H1 (cell line): ENCODE results near the gene RAPGEF5. TPM values are rescaled to one million over a fixed set of nuclear protein-coding genes. Genes with fewer than 3 reads are reported as not detected.

ENCODE experiments used
- CTCF ChIA-PET: fragments of 300-600 bp; sonication (Branson Sonifier 250); formaldehyde crosslinking; loops from one replicate; lab custom pipeline; 2021; ENCODE audit not compliant: partially characterized antibody; lab: Charles Lee
- POLR2A ChIA-PET: fragments of 300-600 bp; sonication (Branson Sonifier 250); formaldehyde crosslinking; loops from one replicate; lab custom pipeline; 2021; ENCODE audit warnings: inconsistent platforms; ENCODE audit not compliant: partially characterized antibody; lab: Charles Lee
- DNase-seq, 2 experiments: peaks; one replicate each; pipeline versions ENCODE4 v3.0.0 to v3.0.0-alpha.2; 2010 to 2022; ENCODE audit warnings: low spot score in 2 of 2, low read depth in 1 of 2, mixed read lengths in 1 of 2
- FAIRE-seq: peaks from 2 replicates; lab custom pipeline; 2011; peaks lifted over from hg19 to GRCh38; lab: Jason Lieb, UNC
- H2AFZ ChIP-seq: 2 replicates; pipeline ENCODE4 v1.8.1; 2012; ENCODE audit warnings: low read length, inconsistent platforms
- H2AK5ac ChIP-seq: 2 replicates; pipeline ENCODE4 v1.6.1; 2013; ENCODE audit warnings: low read depth, low read length
- H2BK120ac ChIP-seq: replicated peaks from 2 replicates; pipeline ENCODE3; 2013; ENCODE audit warnings: low read depth, low read length, inconsistent platforms
- H2BK12ac ChIP-seq: 2 replicates; pipeline ENCODE4 v1.6.1; 2013; ENCODE audit warnings: low read depth, low read length
- H2BK15ac ChIP-seq: 2 replicates; pipeline ENCODE4 v1.6.1; 2013; ENCODE audit warnings: low read length
- H2BK20ac ChIP-seq: 2 replicates; pipeline ENCODE4 v1.6.1; 2013; ENCODE audit warnings: low read length
- H2BK5ac ChIP-seq: 2 replicates; pipeline ENCODE4 v1.6.1; 2013; ENCODE audit warnings: low read depth, low read length
- H3K14ac ChIP-seq: 2 replicates; pipeline ENCODE4 v1.6.1; 2013; ENCODE audit warnings: inconsistent platforms; ENCODE audit not compliant: insufficient read length
- H3K18ac ChIP-seq: 2 replicates; pipeline ENCODE4 v1.6.1; 2013; ENCODE audit warnings: low read length; ENCODE audit errors: extremely low read depth
- H3K23ac ChIP-seq: 2 replicates; pipeline ENCODE4 v1.6.1; 2013; ENCODE audit warnings: inconsistent platforms; ENCODE audit not compliant: insufficient read length
- H3K23me2 ChIP-seq: 2 replicates; pipeline ENCODE4 v1.6.1; 2013; ENCODE audit warnings: low read depth, low read length
- H3K27ac ChIP-seq: 2 replicates; pipeline ENCODE4 v1.6.1; 2011; ENCODE audit warnings: low read depth, low read length, inconsistent platforms
- H3K27me3 ChIP-seq, 4 experiments: replicated peaks in 1 of 4; 1 replicate in 1 of 4; 2 replicates in 3 of 4; pipeline versions ENCODE4 v1.6.1 to v1.8.1; 2011 to 2013; ENCODE audit warnings: low read length in 3 of 4, mild to moderate bottlenecking in 3 of 4, inconsistent platforms in 2 of 4, mixed read lengths in 2 of 4, moderate library complexity in 1 of 4; ENCODE audit not compliant: control insufficient read depth in 3 of 4, insufficient read depth in 3 of 4; ENCODE audit errors: extremely low read depth in 1 of 4
- H3K36me3 ChIP-seq, 4 experiments: 2 replicates each; pipeline versions ENCODE4 v1.6.1 to v1.8.1; 2011 to 2013; ENCODE audit warnings: mild to moderate bottlenecking in 4 of 4, low read length in 3 of 4, moderate library complexity in 2 of 4, control low read depth in 1 of 4, inconsistent platforms in 1 of 4; ENCODE audit not compliant: insufficient read depth in 4 of 4, control insufficient read depth in 2 of 4
- H3K4ac ChIP-seq: replicated peaks from 2 replicates; pipeline ENCODE3; 2013; ENCODE audit warnings: low read length, low read depth, mixed read lengths, inconsistent platforms; ENCODE audit not compliant: insufficient read length
- H3K4me1 ChIP-seq, 4 experiments: replicated peaks in 1 of 4; 1 replicate in 1 of 4; 2 replicates in 3 of 4; pipeline versions ENCODE4 v1.6.1 to v1.8.1; 2011 to 2013; ENCODE audit warnings: low read length in 3 of 4, inconsistent platforms in 2 of 4, mixed read lengths in 1 of 4; ENCODE audit not compliant: insufficient read depth in 4 of 4, control insufficient read depth in 3 of 4
- H3K4me2 ChIP-seq, 2 experiments: 2 replicates each; pipeline versions ENCODE4 v1.6.1 to v1.8.1; 2011 to 2013; ENCODE audit warnings: low read depth in 2 of 2, low read length in 2 of 2, control low read depth in 1 of 2, inconsistent platforms in 1 of 2, mild to moderate bottlenecking in 1 of 2; ENCODE audit not compliant: insufficient read depth in 1 of 2
- H3K4me3 ChIP-seq, 4 experiments: fragments of 200-600, 300-600 bp in 1 of 4; sonication (generic), shearing (Covaris generic), sonication (Bioruptor Twin) in 1 of 4; 2 replicates each; pipeline versions ENCODE4 v1.5.1 to v1.8.1; 2011 to 2016; ENCODE audit warnings: low read length in 4 of 4, low read depth in 3 of 4, control low read depth in 2 of 4, inconsistent platforms in 2 of 4, mild to moderate bottlenecking in 2 of 4, mixed read lengths in 1 of 4, moderate library complexity in 1 of 4; ENCODE audit not compliant: insufficient read depth in 2 of 4; ENCODE audit errors: extremely low read depth in 1 of 4
- H3K56ac ChIP-seq: replicated peaks from 2 replicates; pipeline ENCODE3; 2013; ENCODE audit warnings: low read depth, mild to moderate bottlenecking, mixed read lengths, low read length, inconsistent platforms; ENCODE audit not compliant: insufficient read length
- H3K79me1 ChIP-seq: 2 replicates; pipeline ENCODE4 v1.6.1; 2013; ENCODE audit warnings: low read depth, low read length, control low read depth
- H3K79me2 ChIP-seq, 2 experiments: 2 replicates each; pipeline versions ENCODE4 v1.6.1 to v1.8.1; 2012 to 2013; ENCODE audit warnings: low read length in 2 of 2, mild to moderate bottlenecking in 2 of 2, inconsistent platforms in 1 of 2; ENCODE audit not compliant: insufficient read depth in 2 of 2, control insufficient read depth in 1 of 2
- H3K9ac ChIP-seq, 4 experiments: replicated peaks in 1 of 4; 1 replicate in 1 of 4; 2 replicates in 3 of 4; pipeline versions ENCODE4 v1.6.1 to v1.8.1; 2011 to 2013; ENCODE audit warnings: low read depth in 3 of 4, low read length in 3 of 4, control low read depth in 2 of 4, mild to moderate bottlenecking in 2 of 4, moderate library complexity in 2 of 4, inconsistent platforms in 1 of 4; ENCODE audit errors: extremely low read depth in 1 of 4
- H3K9me3 ChIP-seq, 2 experiments: 2 replicates each; pipeline versions ENCODE4 v1.6.1 to v1.8.1; 2012 to 2013; ENCODE audit warnings: mild to moderate bottlenecking in 2 of 2, moderate library complexity in 2 of 2, control low read depth in 1 of 2, inconsistent platforms in 1 of 2, low read depth in 1 of 2, low read length in 1 of 2, mixed read lengths in 1 of 2; ENCODE audit not compliant: insufficient read depth in 2 of 2
- H4K20me1 ChIP-seq, 2 experiments: replicated peaks in 1 of 2; 2 replicates each; pipeline versions ENCODE3 to v1.8.1; 2011 to 2013; ENCODE audit warnings: inconsistent platforms in 2 of 2, low read length in 2 of 2, mild to moderate bottlenecking in 1 of 2; ENCODE audit not compliant: insufficient read depth in 2 of 2, control insufficient read depth in 1 of 2
- H4K5ac ChIP-seq: 2 replicates; pipeline ENCODE4 v1.6.1; 2013; ENCODE audit warnings: low read length, low read depth, mixed read lengths, inconsistent platforms; ENCODE audit not compliant: insufficient read length
- H4K8ac ChIP-seq: 2 replicates; pipeline ENCODE4 v1.8.0; 2013; ENCODE audit warnings: mild to moderate bottlenecking, moderate library complexity, low read length, inconsistent platforms; ENCODE audit not compliant: insufficient read depth; ENCODE audit errors: extremely low read depth
- H4K91ac ChIP-seq: replicated peaks from 2 replicates; pipeline ENCODE3; 2013; ENCODE audit warnings: low read length, mixed read lengths, inconsistent platforms; ENCODE audit not compliant: insufficient read length
- GTF2F1 ChIP-seq: IDR thresholded peaks from 2 replicates; pipeline ENCODE4 v1.6.1; 2012; ENCODE audit warnings: low read depth, low read length, improper control_type of control experiment, borderline replicate concordance
- JUN ChIP-seq: IDR thresholded peaks from 2 replicates; pipeline ENCODE4 v1.6.1; 2011; ENCODE audit warnings: low read depth, mild to moderate bottlenecking, improper control_type of control experiment, low read length
- NANOG ChIP-seq: IDR thresholded peaks from 2 replicates; pipeline ENCODE4 v1.6.1; 2011; ENCODE audit warnings: low read length, low read depth, mild to moderate bottlenecking, inconsistent platforms; ENCODE audit not compliant: insufficient read depth, poor library complexity, severe bottlenecking
- NRF1 ChIP-seq: IDR thresholded peaks from 2 replicates; pipeline ENCODE4 v1.6.1; 2011; ENCODE audit warnings: mild to moderate bottlenecking, low read depth, low read length, improper control_type of control experiment
- POLR2A ChIP-seq, 2 experiments: IDR thresholded peaks; 1 replicate in 1 of 2; 2 replicates in 1 of 2; pipeline ENCODE4 v1.6.1; 2011; ENCODE audit warnings: low read depth in 2 of 2, low read length in 2 of 2, mild to moderate bottlenecking in 2 of 2; ENCODE audit errors: control extremely low read depth in 1 of 2
- SP2 ChIP-seq: IDR thresholded peaks from 2 replicates; pipeline ENCODE4 v1.6.1; 2012; ENCODE audit warnings: mild to moderate bottlenecking, low read length, inconsistent platforms
- TCF12 ChIP-seq: IDR thresholded peaks from 2 replicates; pipeline ENCODE4 v1.6.1; 2011; ENCODE audit warnings: low read depth, mild to moderate bottlenecking, low read length
- WGBS, 2 experiments: shearing (Covaris generic) in 1 of 2; methylation state at CpG; one replicate each; pipeline versions ENCODE4 v1.1.6 to v1.1.7; 2013 to 2015; ENCODE audit warnings: low lambda C conversion rate in 2 of 2, mixed read lengths in 2 of 2, inconsistent platforms in 1 of 2, low coverage in 1 of 2, missing lambda C conversion rate in 1 of 2; ENCODE audit not compliant: insufficient replicate concordance in 2 of 2, insufficient coverage in 1 of 2, insufficient read length in 1 of 2; ENCODE audit errors: extremely low coverage in 1 of 2, missing lambda C conversion rate in 1 of 2; 5-methylcytosine and 5-hydroxymethylcytosine counted together
- polyA plus RNA-seq, 7 experiments: library from polyadenylated mRNA; depleted of rRNA in 3 of 7; stranded (reverse) in 5 of 7; unstranded in 2 of 7; fragments of >200 nt in 5 of 7; fragments of 200-250 nt in 2 of 7; gene quantifications; 1 replicate in 5 of 7; 2 replicates in 1 of 7; 4 replicates in 1 of 7; pipeline versions ENCODE4 v1.2.1 to v1.2.3, GENCODE V29; 2011 to 2013; ENCODE audit warnings: missing spikeins in 2 of 7, mixed read lengths in 2 of 7
- total RNA-seq: library from RNA; stranded (reverse); fragmentation: NEBNext Ultra II Directional; extraction: Animal tissue kit (Norgen Biotek cat#: 25700); gene quantifications from 2 replicates; pipeline ENCODE4 v1.2.1, GENCODE V29; 2021

RAPGEF5 gene
- total and polyA plus RNA-seq, 2 of the 8 experiments (the other 6 are each of a cell fraction or from before 2014, with no cell fraction given) = 4.4 to 22.9 TPM

GRCh38 chr7:22127835-22128527, 229.0 kb downstream of the RAPGEF5 start:
- Histone ChIP-seq H3K4me3 (no peak overlapping the region), H2BK12ac (no peak overlapping the region), H2BK15ac (no peak overlapping the region), H3K4me1 (peaks cover 0 to 2% (median 0%) of the 10 kb centered on the region in 4 experiments; a peak in 2 of 7 replicates), H2BK20ac (no peak overlapping the region), H3K4ac (no peak overlapping the region), H2BK120ac (no peak overlapping the region), H2BK5ac (no peak overlapping the region), H3K27ac (no peak overlapping the region), H3K56ac (no peak overlapping the region), H4K8ac (no peak overlapping the region), H3K4me2 (no peak overlapping the region), H4K5ac (no peak overlapping the region), H3K9me3 (no peaks in the 10 kb centered on the region), H4K91ac (no peak overlapping the region), H4K20me1 (peaks cover 0 to 2% of the 10 kb centered on the region in 2 experiments), H3K23ac (no peak overlapping the region), H3K18ac (no peak overlapping the region), H3K36me3 (peaks cover 0 to 8% (median 2%) of the 10 kb centered on the region in 4 experiments; a peak in 3 of 8 replicates), H3K79me1 (no peaks in the 10 kb centered on the region), H3K23me2 (no peaks in the 10 kb centered on the region), H3K9ac (no peak overlapping the region), H3K27me3 (no peaks in the 10 kb centered on the region), H2AFZ (no peak overlapping the region), H2AK5ac (no peak overlapping the region), H3K79me2 (no peaks in the 10 kb centered on the region), H3K14ac (no peak overlapping the region)
- ChIA-PET POLR2A (interaction anchor here (0.6 kb wide), 1 partner anchor 12 kb away, joined by 3 read pairs; no protein-coding TSS in a partner anchor), CTCF (interaction anchor here (1.4 to 2.7 kb wide), 4 partner anchors 13 to 324 kb away, joined by 3 to 21 read pairs (median 4); no protein-coding TSS in a partner anchor)
- FAIRE-seq (no peak), DNase-seq (no peak)
- WGBS, 2 experiments = 83% methylated on average over 6 of the region's 6 CpGs; no CpG with 5 or more reads in 1 of the 2 experiments
- TF ChIP-seq GTF2F1 (no peak), POLR2A (IDR thresholded peaks at IDR 0.05; ENCODE audit: control extremely low read depth in 1 of 2, low read depth in 2 of 2, low read length in 2 of 2) (no peak), JUN (no peak), SP2 (no peak), TCF12 (no peak), NRF1 (no peak), NANOG (no peak)
